SH-SY5Y (cell line): ENCODE data around the gene TXNL4A.

Source experiments
- GATA2 ChIP-seq: IDR thresholded peaks from 2 replicates; pipeline ENCODE4 v1.6.1; 2011; ENCODE audit warnings: mild to moderate bottlenecking, low read depth, low read length
- GATA3 ChIP-seq: IDR thresholded peaks from 2 replicates; pipeline ENCODE4 v1.6.1; 2011; ENCODE audit warnings: low read depth, mild to moderate bottlenecking, low read length, moderate library complexity

- no peak for TF ChIP-seq GATA3
- no peak for TF ChIP-seq GATA2
These were observed 3.2 kb downstream of the TXNL4A start for GRCh38 chr18:79985172-79985571.
